NCI-H774 (cell line): ENCODE data around the gene TPD52L1.

Experiments
- DNase-seq: peaks from one replicate; lab custom pipeline; 2025; lab: John Stamatoyannopoulos, UW

TPD52L1 gene

DNA sequence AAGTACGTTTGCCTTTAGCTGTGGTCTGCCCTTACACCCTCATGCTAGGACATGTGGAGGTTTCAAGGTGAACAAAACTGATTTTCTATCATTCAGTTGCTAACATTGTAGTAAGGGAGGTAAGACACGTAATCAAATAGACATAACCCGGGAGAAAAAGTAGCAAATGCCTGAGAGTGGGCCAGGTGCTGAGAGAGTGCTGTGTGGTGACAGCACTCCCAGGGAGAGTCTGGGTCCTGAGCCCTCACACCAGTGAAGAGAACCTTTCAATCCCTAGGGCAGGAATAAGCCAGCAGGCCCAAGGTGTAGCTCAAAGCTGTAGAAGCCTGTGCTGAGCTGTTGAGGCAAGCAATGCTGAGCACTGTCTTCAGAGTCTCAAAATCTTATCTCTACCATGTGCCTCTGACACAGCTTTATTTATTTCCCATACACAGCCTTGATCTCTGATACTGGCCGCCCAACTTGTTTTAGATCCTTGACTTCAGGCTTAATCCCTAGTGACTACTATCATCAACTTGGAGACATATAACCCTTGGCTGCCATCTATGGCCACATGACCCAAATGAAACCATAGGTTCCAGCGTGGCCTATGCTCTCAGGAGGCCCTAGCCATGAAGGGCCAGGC lies 55.2 kb downstream of the TPD52L1 start:
- no peak for DNase-seq

DNA sequence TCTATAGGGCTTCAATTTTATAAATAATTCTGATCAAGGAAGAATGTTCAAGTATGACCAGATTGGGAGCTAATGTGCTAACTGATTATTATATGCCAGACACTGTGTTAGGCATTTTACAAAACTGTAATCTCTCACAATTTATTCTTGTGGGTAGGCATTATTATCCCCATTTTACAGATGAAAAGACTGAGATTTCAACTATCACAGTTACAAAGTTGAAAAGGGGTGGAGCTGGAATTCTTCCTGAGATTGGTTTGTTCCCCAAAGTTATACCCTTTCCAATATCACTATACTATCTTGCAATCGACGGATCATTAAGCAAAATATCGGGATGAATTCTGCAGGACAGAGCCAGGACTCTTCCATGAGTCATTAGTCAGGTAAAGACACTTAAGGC lies 57.1 kb downstream of the TPD52L1 start:
- no peak for DNase-seq

DNA sequence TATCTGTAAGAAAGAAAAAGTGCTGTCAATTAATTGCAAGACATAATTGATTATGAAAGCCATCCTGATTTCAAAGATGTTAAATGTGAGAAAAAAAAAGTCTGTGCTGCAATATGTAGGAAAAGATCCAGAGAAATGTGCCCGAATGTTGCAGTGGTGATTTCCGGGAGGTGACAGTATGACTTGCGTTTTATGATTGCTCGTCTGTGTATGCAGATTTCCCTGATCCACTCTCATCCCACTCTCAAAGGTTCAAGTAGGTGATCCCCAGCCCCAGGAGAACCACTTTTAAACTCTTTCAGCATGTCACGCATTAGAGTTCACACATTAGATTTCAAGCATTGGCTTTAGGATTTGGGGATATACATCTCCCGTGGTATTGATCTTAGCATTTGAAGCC lies 57.8 kb downstream of the TPD52L1 start:
- DNase-seq: no peak

DNA sequence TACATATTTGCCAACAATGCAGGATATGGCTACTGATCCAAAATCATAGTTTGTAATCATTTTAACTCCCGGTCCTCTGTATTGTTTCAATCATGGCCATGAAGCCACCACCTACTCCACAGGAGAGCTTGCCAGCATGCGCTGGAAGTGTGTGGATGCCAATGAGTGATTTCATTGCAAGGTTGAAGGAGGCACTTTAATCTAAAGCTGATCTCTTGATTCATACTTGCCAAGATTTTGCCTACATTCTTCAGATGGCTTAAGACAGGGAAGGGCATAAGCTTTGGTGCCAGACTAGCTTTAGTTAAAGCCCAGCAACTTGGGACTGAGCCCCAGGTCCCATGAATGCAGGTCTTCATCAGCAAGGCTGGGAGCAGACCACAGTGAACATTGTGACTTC lies 58.8 kb downstream of the TPD52L1 start:
- no peak for DNase-seq

DNA sequence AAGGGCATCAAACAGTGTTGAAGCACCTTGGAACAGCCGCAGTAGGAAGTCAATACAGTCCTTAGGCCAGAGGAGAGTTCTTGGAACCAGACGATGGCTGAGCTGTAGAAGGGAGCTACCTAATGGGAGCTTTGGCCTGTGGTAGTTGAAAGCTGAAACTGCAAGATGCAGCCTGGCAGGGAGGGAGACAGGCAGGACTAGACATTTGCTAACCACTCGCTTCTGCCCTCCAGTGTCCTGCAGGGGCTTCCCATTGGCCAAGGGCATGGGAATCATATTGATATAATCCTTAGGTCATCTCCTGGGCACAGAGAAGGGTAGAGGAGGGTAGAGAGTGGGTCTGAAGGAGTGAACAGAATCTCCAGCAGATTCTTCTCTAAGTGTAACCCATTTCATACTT lies 60.4 kb downstream of the TPD52L1 start:
- no peak for DNase-seq

DNA sequence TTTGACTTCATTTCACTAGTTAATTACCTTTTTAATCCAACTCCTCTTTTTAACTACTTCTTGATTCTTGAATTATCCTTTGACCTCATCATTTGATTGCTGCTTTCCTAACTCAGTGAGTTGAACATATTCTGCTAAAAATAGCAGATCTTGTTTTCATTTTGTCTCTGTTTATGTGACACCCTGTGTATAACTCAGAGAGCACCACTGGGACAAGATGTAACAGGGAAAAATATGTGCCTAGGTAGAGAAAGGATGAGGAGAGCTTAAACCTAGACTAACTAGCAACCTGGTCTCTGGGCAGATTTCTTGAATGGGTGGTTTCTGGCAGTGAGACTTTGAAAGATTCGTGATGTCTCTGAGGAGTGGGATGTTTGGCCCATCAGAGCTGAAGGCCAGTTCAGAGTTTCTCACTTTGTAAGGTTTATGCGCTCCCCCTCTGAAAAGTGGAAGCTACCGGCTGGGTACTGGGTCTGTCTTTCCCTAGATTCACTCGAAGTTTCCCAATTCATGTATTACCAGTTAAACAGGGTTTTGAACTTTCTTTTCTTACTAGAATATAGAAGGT lies 61.8 kb downstream of the TPD52L1 start:
- DNase-seq: no peak

DNA sequence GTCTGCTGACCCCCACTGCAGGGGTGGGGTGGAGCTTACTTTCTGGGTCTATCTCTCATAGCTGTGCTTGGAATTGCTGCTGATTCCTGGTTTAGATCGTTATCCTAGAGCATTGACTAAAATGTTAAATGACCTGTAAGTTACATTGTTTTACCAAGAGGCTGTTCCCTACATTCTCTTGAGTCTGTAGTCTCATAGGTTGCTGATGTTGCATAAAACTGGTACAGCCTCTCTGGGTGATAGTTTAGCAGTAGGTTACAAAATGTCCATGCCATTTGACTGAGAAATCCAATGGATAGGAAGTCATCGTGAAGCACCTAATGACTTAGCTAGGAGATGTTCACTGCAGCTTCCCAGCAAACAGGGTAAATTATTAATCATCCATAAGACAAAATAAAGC lies 62.4 kb downstream of the TPD52L1 start:
- DNase-seq: no peak

DNA sequence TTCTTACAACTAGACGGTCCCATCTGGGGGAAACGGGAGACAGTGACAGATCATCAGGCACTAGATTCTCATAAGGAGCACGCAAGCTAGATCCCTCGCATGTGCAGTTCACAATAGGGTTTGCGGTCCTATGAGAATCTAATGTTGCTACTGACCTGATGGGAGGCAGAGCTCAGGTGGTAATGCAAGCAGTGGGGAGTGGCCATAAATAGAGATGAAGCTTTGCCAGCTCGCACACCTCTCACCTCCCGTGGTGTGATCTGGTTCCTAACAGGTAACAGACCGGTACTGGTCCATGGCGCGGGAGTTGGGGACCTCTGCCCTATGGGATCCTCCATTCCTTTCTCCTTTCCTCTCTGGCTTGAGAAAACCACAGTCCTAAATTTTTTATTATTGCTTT lies 63.8 kb downstream of the TPD52L1 start:
- no peak for DNase-seq

DNA sequence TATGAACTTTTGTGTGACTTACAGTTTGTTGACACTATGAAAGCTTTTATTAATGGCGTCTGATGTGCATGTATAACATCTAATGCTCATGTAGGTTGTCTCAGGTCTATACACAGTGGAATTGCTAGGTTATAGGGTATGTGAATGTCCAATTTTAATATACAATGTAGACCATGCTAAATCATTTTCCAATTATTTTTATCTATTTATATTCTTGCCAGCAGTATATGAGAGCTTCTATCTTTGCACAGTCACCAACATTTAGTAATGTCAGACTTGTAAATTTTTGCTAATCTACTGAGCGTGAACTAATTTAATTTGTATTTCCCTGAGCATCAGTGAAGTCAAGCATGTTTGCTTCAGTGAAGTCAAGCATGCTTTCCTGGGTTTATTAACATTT lies 64.4 kb downstream of the TPD52L1 start:
- DNase-seq: no peak

DNA sequence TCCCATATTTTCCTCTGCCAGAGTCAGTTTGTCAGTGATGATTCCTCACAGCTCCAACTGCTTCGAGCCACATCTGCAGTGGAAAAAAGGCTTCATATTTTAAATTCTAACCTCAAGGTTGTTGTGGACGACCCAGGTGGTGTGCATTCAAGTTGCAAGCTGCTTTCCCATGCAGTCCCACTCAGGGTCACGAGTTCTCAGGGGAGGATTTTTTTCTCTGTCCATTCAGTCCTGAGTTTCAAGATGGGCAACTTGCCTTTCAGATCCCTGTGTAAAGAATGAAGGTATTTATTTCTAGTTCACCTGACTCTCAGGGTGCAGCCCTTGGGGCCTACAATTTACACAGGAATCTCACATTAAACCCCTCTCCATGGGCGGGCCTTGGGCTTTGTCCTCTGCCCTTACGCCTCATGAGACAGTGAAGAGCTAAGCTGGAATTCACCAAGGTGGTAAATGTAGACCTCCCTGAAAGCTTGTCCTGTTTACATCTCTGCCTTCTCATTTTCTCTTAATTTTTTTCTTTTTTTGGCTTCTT lies 65.9 kb downstream of the TPD52L1 start:
- DNase-seq: no peak

DNA sequence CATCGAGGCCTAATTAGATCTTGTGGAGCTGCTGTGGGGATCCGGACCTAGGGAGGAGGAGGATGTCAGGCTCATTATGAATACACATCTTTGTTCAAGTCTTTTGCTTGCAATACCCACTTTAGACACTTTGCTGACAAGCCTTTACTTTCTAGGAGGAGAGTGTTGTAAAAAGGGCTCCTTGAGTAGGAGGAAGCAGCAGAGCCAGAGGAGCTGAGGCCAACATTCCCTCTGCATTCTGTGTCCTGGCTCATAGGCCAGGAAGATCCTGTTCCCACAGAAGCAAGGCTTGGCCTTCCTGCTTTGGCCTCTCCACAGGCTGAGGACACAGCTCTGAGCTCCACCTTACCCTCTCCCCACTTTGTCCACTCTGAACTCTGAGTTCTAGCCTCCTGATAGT lies 67.1 kb downstream of the TPD52L1 start:
- no peak for DNase-seq

DNA sequence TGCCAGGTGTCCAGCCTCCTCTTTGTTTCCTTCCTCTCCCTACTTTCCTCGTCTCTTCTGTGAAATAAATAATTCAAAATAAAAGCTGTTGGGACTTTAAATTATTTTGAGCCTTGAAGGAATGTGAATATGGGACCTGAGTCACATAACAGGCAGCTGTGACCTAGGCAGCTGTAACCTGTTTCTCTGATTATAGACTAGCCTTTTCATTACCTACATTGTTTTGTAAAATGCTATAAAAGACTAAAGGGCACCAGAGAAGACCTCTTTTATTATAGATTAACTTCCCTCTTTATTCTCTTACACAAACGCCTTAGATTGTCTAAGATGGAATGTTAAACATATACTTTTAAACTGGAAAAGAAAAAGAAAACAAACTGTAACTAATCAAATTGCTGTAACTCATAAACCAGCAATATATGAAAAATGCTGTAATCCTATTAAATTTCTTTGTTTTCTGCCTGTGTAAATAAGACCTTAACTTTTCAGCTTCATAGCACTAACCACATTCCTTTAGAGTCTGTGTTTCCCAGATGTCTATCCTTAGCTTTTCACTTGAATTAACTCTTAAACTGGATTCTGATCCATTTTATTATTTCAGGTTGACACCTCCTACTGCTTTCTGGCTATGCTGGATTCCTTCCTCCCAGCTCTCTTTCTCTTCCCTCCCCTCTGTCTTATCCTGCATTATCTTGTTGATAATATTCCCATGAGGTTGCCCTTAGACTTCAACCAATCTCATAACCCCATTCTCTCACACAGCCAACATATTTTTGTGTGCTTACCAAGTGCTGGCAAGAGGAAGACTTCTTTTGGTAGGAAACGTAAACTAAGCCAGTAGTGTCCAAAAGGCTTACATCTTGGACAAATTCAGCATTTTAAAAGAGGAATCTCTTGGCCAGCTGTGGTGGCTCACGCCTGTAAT lies 69.2 kb downstream of the TPD52L1 start:
- DNase-seq: no peak

DNA sequence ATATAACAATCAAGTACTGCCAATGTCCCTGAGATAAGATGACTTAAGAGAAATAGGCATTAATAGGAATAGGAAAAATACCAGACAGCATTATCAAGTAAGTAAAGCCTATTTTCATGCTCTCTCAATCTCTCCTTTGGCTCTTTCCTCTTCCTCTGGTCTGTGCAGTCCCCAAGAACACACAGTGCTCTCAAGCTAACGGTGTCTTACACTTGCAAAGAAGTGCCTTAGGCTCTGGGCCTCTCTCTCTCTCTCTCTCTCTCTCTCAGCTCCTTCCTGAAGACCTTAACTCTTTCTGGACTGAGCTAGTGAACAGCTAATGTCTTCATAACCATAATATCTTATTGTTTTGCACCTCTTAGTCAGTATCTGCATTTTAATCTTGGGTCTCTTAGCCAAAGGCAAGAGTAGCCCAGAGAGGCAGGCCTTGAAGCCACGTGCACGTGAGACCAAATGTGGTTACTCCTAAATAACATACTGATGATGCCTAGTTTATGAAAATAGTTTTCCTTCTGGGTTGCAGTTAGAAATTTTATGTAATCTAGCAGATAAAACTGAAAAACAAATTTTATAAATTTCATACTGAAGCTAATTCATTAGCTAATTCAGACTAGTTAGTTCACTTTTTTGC lies 70.8 kb downstream of the TPD52L1 start:
- DNase-seq: no peak

DNA sequence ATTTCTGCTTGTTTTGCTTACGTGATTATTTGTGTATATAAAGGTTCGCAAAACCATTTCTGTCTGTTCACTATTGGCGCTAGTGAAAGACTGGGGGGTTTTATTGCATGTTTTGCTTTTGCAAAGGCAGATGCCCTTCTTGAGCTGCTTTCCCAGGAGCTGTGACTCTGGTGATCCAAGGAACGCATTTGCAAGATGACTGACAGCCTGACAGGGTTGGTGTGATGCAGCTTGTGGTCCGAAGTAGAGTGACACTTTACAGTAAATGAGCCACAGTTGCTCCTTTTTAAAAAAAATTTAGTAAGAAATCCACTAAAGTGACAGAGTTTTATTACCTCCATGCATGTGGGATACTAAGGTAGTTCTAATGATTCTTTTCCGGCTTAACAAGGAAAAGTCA lies 73.7 kb downstream of the TPD52L1 start:
- no peak for DNase-seq

DNA sequence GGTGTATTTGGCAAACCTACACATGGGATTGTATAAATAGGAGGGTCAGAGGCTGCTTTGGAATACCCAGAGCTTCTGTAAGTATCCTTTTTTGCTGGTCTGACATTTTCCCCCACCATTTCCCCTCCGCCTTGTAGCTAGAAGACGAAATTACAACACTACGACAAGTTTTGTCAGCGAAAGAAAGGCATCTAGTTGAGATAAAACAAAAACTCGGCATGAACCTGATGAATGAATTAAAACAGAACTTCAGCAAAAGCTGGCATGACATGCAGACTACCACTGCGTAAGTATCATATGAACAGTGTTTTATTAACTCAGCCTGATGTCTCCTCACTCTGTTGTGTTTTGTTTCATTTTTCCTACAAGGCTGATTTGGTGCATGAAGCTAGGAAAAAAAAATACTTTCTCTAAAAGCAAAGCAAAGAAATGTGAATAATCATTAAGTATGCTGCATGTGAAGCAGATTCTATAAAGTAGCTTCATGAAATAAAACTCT lies 75.5 kb downstream of the TPD52L1 start:
- DNase-seq: no peak

DNA sequence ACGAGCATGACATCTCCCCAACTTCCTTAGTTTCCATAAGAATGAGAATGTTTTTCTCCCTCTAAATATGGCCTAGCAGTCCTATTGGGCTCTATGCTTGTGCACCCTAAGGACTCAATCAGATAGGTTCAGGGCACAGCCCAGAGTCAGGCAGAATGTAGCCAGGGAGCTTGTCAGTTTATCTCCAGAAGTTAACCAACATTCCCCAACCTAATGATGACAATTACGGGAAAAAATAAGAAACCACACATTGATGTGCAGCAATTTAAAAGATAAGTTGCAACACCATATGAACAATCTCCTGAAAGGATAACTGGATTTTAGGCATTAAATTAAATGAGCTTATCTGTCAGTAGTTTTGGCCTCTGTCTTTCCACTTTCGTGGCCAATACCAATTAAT lies 77.1 kb downstream of the TPD52L1 start:
- no peak for DNase-seq

DNA sequence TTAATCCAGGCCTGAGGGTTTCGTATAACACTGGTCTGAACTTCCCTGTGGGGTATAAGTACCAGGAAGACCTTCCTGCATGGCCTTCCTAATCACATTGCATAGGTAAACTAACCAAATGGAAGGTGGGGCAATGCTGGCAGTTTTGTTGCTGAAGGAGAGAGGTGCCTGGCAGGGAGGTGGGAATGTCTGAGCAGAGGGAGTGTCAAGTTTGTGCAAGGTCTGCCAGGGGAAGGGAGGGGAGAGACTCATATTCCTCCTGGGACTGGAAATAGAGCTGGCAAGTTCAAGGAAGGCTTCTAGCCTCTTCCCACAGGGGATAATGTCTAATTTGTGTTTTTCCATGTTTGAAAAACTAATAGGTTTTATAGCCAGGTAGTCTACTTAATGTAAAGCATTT lies 77.6 kb downstream of the TPD52L1 start:
- no peak for DNase-seq

DNA sequence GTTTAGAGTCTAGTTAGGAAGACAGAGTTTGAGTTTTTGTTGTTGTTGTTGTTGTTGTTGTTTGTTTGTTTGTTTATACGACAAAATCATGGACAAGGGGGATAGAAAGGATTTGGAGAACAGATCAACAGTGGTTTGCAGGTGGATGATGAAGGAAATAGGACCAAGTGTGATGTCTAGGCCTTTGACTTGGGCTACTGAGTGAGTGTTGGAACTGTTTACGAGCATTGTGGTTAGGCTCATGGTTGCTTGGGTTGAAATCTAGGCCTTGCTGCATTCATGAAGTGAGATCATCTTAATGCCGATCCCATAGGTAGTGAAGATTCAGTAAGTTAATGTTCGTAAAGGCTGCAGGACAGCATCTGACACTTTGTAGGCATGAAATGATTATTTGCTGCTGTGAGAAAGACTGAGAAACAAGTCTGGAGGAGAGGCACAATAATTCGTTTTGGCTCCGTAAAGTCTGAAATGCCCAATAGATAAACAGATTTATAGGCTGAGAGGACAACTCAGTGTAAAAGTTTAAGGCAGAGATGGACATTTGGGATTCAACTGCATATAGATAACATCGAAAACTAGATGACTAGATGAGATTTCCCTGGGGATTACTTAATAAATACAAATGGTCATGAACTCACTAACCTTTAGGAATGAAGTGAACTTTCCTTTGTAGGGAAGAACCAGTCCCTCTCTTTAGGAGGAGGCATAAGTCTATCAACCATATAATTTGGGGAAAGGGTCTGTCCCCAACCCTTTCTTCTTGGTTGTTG lies 78.2 kb downstream of the TPD52L1 start:
- no peak for DNase-seq

DNA sequence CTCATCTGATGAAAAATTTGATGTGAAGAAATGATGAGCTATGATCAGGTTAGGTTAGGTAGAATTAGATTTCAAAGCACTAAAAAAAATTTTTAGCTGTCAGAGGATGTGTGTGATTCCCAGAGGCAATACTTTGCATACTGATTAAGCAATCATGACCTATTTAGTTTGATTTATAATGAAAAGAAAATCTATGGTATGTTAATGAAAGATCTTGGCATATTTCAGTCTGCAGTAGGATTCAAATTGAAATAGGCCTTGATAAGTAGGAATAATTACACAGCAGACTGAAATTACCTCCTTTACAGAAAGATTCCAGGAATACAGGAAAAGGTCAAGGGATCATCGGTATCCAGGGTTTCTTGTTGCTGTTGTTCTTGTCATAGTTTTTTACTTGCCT lies 78.9 kb downstream of the TPD52L1 start:
- no peak for DNase-seq

DNA sequence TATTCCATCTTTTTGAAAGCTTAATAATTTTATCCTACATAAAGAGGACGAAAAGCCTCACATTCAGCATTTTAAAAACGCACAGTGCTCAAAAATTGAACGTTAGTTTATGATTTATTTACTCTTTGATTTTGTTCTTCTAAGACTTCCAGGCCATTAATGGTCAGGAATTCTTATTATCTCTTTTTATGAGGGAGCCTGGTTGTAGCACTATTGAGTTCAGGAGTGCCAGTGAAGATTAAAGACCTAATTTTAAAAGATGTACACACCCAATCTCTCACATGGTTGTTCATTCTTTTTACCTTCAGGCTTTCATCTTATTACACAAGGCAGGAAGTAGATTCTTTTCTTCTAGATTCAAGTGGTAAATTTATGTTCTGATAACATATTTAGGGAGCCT lies 79.6 kb downstream of the TPD52L1 start:
- DNase-seq: no peak

DNA sequence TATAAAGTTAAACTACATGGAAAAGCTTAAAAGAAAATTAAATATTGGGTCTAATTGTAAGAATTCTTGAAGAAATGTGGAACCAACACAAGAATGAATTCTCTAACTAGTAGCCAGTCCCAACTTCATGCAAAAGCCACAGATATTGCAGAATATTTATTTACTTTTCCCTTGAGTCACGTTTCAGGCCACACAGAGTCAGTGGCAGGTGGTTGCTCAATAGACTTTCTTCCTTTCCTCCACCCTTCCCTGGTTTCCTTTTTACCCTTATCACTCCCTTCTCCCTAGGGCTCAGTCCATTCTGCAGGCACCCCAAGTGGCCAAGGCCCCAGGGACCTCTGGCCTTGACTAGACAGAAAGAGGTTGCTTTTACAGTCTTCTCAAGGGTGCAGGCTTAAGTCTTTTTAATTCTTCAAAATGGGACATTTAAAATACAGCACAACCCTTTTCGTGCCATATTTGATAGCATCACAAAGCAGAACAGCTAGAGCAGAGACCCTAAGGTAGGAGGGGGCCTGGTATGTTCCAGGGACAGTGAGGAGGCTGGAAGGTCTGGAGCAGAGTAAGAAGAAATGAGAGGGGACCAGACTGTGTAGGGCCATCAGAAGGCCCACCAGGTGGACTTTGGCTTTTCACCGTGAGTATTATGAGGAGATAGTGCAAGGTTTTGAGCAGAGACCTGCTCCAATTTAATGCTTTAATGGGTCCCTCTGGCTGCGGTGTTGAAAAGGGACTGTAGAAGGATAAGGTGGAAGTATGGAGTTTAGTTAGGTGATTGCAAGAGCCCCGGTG lies 83.2 kb downstream of the TPD52L1 start:
- peak; percentile 8 for DNase-seq
